Tibial nerve (tissue), 4 donors: ENCODE data around the gene ARRB1. TPM values are rescaled to one million over a fixed set of nuclear protein-coding genes. Genes with fewer than 3 reads are reported as not detected.
A peak's percentile ranks its signal among the peaks of the same experiment; 100 is the strongest.

Experiments used
- DNase-seq, 2 donors: peaks; one replicate each; pipeline ENCODE4 v3.0.0-alpha.2; 2019; ENCODE audit warnings: low spot score in 2 of 2
- H3K27ac ChIP-seq, 4 donors: fragments of 200-600 bp; sonication (generic) in 3 of 4; one replicate each; pipeline ENCODE4 v1.5.1; 2017 to 2019; ENCODE audit warnings: mild to moderate bottlenecking in 1 of 4
- H3K27me3 ChIP-seq, 2 donors: fragments of 200-600 bp; sonication (generic) in 1 of 2; one replicate each; pipeline versions ENCODE4 v1.5.1 to v1.6.0; 2017 to 2019
- H3K36me3 ChIP-seq, 3 donors: fragments of 200-600 bp; sonication (generic); one replicate each; pipeline ENCODE4 v1.5.1; 2018 to 2019
- H3K4me1 ChIP-seq, 4 donors: fragments of 200-600 bp; sonication (generic) in 3 of 4; one replicate each; pipeline ENCODE4 v1.5.1; 2017 to 2019
- H3K4me3 ChIP-seq, 4 donors: fragments of 200-600 bp; sonication (generic) in 3 of 4; one replicate each; pipeline ENCODE4 v1.5.1; 2017 to 2019; ENCODE audit warnings: mild to moderate bottlenecking in 1 of 4, moderate library complexity in 1 of 4
- H3K9me3 ChIP-seq, 4 donors: fragments of 200-600 bp; sonication (generic) in 3 of 4; one replicate each; pipeline ENCODE4 v1.5.1; 2017 to 2019
- EP300 ChIP-seq, 2 donors: sonication (generic); formaldehyde crosslinking; IDR thresholded peaks; one replicate each; pipeline ENCODE4 v1.6.1; 2017; ENCODE audit warnings: antibody characterized with exemption in 2 of 2, mild to moderate bottlenecking in 1 of 2
- POLR2A ChIP-seq, 2 donors: fragments of 450-650 bp; IDR thresholded peaks; one replicate each; pipeline ENCODE4 v1.6.1; 2017; ENCODE audit warnings: antibody characterized with exemption in 2 of 2, mild to moderate bottlenecking in 2 of 2, moderate library complexity in 2 of 2
- WGBS, 2 donors: methylation state at CpG; one replicate each; pipeline ENCODE4 v1.1.5; 2018; 5-methylcytosine and 5-hydroxymethylcytosine counted together
- total RNA-seq, 4 donors: library from RNA; depleted of rRNA; stranded (reverse); fragments of >200 nt; gene quantifications; one replicate each; pipeline ENCODE4 v1.1.0, GENCODE V29; 2016
- TF ChIP-seq, protein P1 (sequence below), 5 experiments: fragments of 200-600 bp in 3 of 5; fragments of 450-650 bp in 2 of 5; sonication (generic) in 3 of 5; IDR thresholded peaks; one replicate each; pipeline ENCODE4 v1.5.1; 2016 to 2019; ENCODE audit warnings: antibody characterized with exemption in 5 of 5, mild to moderate bottlenecking in 3 of 5, moderate library complexity in 2 of 5

The ARRB1 gene
- total RNA-seq, 4 donors from 2014 or later: 38.2 to 68.1 (median 45.8) TPM

DNA sequence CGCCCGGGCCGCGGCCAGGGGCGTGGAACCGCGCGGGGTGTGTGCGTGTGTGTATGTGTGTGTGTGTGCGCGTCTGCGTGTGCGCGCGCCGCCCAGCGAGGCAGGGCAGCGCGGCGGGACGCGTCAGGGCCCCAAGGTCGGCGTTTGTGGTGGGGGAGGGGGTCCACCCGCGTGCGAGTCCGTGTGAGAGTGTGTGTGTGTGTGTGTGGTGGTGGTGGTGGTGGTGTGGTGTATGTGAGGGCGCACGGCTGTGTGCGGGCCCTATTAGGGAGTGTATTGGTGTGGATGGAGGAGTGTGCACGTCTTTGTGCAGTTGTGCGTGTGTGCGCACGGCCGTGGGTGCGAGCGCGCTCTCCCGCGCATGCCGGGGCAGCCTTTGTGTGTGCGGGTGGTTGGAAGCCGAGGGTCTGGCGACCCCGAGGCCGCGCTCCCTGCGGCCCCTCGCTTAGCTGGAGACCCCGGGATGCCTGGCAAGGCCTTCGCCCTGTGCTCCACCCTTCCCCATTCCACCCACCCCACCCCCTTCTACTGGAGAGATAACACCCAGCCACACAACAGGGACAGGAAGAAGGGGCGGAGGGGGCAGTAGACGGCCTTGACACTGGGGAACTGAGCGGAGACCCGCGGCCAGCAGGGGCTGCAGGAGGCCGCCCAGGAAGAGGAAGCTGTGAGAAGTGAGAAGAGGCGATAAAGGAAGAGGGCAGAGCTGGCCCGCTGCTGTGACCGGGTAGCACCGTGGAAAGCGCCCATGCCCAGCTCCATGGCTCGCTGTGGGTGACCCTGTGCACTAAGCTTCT, 528 bp upstream of the ARRB1 start:
- no peaks in the 10 kb centered on the region for H3K9me3 ChIP-seq
- no peaks in the 10 kb centered on the region for H3K36me3 ChIP-seq
- TF ChIP-seq EP300 (IDR thresholded peaks at IDR 0.05) (no peak), POLR2A (IDR thresholded peaks at IDR 0.05) (peak in 1 of 2 donors; percentile 16)
- peaks cover 0 to 61% (median 33%) of the 10 kb centered on the region in 4 donors for H3K4me1 ChIP-seq
- no peaks in the 10 kb centered on the region for H3K27me3 ChIP-seq
- peak overlapping the region; percentile 8 to 95 (median 92) for H3K27ac ChIP-seq
- DNase-seq: peak in 1 of 2 donors; percentile 47
- H3K4me3 ChIP-seq: peak overlapping the region; percentile 45 to 83 (median 58)
- 2 to 3% methylated on average over 41 to 50 of the region's 64 CpGs for WGBS, 2 donors

DNA sequence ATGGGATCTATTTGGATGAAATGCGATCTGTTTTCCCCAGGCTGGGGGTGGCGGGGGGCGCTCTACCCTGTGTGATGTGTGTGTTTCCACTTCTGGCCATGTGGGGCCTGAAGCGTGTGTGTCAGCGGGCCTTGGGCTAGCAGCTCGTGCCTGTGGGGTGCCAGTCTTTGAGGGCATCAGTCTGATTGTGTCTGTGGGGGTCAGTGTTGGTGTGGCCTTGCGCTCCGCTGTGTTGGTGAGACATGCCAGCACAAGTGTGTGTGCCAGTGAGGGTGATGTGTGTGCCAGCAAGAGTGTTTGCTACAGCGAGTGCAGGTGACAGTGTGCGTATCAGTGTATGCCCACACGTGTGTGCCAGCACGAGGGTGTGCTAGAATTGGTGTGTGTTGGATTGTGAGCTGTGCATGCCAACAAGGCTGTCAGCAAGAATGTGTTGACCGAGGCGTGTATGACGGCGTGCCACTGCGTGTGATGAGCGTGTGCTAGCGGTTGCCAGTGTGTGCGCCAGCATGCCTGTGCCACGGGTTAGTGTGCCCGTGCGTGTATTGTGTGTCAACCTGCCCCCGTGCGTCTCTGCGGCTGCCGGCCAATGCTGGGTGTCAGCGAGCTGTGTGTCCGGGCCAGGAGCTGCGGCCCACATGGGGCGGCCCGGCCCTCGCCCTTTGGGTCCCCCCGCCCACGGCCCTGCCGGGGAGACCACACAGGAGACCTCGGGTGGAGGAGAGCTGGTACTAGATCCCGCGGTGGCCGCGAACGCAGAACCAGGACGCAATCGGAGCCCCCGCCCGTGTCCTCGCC, 519 bp downstream of the ARRB1 start:
- peak overlapping the region; percentile 67 to 95 (median 92) for H3K27ac ChIP-seq
- WGBS, 2 donors: 8 to 9% methylated on average over 27 to 42 of the region's 47 CpGs
- peak overlapping the region; percentile 45 to 83 (median 68) for H3K4me3 ChIP-seq
- H3K4me1 ChIP-seq: peaks cover 0 to 71% (median 39%) of the 10 kb centered on the region in 4 donors
- DNase-seq: peak in 1 of 2 donors; percentile 28
- no peaks in the 10 kb centered on the region for H3K36me3 ChIP-seq
- no peaks in the 10 kb centered on the region for H3K9me3 ChIP-seq
- TF ChIP-seq, protein P1, sequence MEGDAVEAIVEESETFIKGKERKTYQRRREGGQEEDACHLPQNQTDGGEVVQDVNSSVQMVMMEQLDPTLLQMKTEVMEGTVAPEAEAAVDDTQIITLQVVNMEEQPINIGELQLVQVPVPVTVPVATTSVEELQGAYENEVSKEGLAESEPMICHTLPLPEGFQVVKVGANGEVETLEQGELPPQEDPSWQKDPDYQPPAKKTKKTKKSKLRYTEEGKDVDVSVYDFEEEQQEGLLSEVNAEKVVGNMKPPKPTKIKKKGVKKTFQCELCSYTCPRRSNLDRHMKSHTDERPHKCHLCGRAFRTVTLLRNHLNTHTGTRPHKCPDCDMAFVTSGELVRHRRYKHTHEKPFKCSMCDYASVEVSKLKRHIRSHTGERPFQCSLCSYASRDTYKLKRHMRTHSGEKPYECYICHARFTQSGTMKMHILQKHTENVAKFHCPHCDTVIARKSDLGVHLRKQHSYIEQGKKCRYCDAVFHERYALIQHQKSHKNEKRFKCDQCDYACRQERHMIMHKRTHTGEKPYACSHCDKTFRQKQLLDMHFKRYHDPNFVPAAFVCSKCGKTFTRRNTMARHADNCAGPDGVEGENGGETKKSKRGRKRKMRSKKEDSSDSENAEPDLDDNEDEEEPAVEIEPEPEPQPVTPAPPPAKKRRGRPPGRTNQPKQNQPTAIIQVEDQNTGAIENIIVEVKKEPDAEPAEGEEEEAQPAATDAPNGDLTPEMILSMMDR (IDR thresholded peaks at IDR 0.05): peak in 2 of 5 experiments; percentile 9 to 23
- TF ChIP-seq POLR2A (IDR thresholded peaks at IDR 0.05): no peak
- TF ChIP-seq EP300 (IDR thresholded peaks at IDR 0.05): peak in 1 of 2 donors; percentile 40
- no peaks in the 10 kb centered on the region for H3K27me3 ChIP-seq

DNA sequence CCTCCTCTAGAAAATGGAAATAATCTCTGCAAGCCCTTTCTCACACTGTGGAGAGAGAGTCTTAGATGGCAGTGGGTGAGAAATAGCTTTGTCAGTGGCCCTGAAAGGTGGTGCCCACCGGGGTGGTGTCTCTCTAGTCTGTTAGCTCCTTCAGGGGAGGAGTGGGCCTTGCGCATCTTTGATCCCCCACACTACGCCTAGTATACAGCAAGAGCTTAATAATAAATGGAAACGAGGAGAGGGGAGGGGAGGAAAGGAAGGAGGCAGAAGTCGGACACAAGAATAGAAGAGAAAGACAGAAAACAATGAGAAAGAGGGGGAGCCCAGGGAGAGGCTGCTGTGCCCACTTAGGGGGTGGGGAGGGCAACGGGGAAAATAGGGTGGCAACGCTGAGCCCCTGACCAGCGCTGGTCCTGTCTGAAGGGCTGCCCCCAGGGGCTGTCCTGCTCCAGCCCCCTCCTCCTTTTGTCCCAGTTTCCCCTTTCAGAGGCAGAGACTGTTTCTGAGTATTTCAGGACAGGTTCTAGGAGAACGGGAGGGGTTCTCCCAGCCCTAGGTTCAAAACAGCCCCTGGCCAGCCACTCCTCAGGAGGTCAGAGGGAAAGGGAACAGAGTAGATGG, 1.2 kb downstream of the ARRB1 start:
- Histone ChIP-seq H3K27ac (peak overlapping the region; percentile 67 to 95 (median 92)), H3K36me3 (no peaks in the 10 kb centered on the region), H3K27me3 (no peaks in the 10 kb centered on the region), H3K4me1 (peaks cover 0 to 79% (median 43%) of the 10 kb centered on the region in 4 donors), H3K4me3 (peak overlapping the region; percentile 45 to 83 (median 68)), H3K9me3 (no peaks in the 10 kb centered on the region)
- 37% methylated on average over 8 to 9 of the region's 9 CpGs for WGBS, 2 donors
- no peak for DNase-seq
- TF ChIP-seq EP300 (IDR thresholded peaks at IDR 0.05) (no peak), POLR2A (IDR thresholded peaks at IDR 0.05) (no peak)
- TF ChIP-seq, protein P1 (IDR thresholded peaks at IDR 0.05): no peak

DNA sequence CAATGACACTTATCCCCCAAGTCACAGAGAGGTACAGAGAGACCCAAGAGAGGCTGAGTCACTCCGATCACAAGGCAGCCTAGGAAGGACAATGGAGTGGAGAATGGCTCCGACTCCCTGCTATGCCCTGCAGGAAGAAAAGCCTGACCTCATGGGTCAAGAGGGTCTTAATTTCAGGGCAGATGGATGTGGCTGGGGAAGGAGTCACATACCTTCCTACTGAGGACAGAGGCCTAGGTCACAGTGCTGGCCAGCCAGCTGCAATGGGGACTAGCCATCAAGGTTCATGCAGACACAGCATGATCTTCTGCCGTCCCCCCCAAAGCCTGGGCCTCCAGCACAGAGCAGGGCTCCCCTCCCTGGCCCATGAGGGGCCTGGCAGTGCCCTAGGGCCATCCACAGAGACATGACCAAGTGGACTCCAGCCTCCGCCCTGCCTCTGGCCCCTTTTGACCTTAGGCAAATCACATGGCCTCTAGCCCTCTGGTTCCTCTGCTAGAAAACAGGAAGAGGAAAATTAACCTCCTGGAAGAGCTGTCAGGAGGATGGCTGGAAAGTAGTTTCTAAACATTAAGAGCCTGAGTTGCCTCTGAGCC, 1.8 kb downstream of the ARRB1 start:
- WGBS, 2 donors: 43 to 59% methylated on average over 4 of the region's 4 CpGs
- no peaks in the 10 kb centered on the region for H3K36me3 ChIP-seq
- no peak for DNase-seq
- peak overlapping the region in 2 of 4 donors; percentile 62 to 83 for H3K4me3 ChIP-seq
- H3K27me3 ChIP-seq: no peaks in the 10 kb centered on the region
- H3K27ac ChIP-seq: peak overlapping the region; percentile 67 to 95 (median 92)
- no peaks in the 10 kb centered on the region for H3K9me3 ChIP-seq
- H3K4me1 ChIP-seq: peaks cover 0 to 85% (median 49%) of the 10 kb centered on the region in 4 donors
- TF ChIP-seq EP300 (IDR thresholded peaks at IDR 0.05): peak in 1 of 2 donors; percentile 44
- TF ChIP-seq, protein P1 (IDR thresholded peaks at IDR 0.05): no peak
